HG03521 (cell line): ENCODE data around the gene MBD5.
A peak's percentile ranks its signal among the peaks of the same experiment; 100 is the strongest.

Experiments used
- ATAC-seq: cut with Tn5 transposase; IDR thresholded peaks from one replicate; pipeline ENCODE4 v1.9.1; 2021; ENCODE audit warnings: mild to moderate bottlenecking, moderate library complexity; ENCODE audit not compliant: unreplicated experiment

Gene MBD5

GRCh38 chr2:148451046-148451445 lies 430.2 kb downstream of the MBD5 start:
- ATAC-seq, result no peak

- no peak for ATAC-seq
Observed at GRCh38 chr2:148455791-148456190, 434.9 kb downstream of the MBD5 start.

GRCh38 chr2:148458171-148458570 lies 437.3 kb downstream of the MBD5 start:
- no peak for ATAC-seq

- ATAC-seq, result no peak
Observed at GRCh38 chr2:148459377-148459778, 438.5 kb downstream of the MBD5 start.

GRCh38 chr2:148461876-148462275 lies 441.0 kb downstream of the MBD5 start:
- ATAC-seq, result no peak

GRCh38 chr2:148475626-148476025 lies 454.7 kb downstream of the MBD5 start:
- no peak for ATAC-seq

- no peak for ATAC-seq
Observed at GRCh38 chr2:148479398-148479797, 458.5 kb downstream of the MBD5 start.

- ATAC-seq, result no peak
Observed at GRCh38 chr2:148483665-148484064, 462.8 kb downstream of the MBD5 start.

- no peak for ATAC-seq
Observed at GRCh38 chr2:148484066-148484465, 463.2 kb downstream of the MBD5 start.

GRCh38 chr2:148486655-148487054 lies 465.8 kb downstream of the MBD5 start:
- ATAC-seq, result no peak

GRCh38 chr2:148487439-148487838 lies 466.5 kb downstream of the MBD5 start:
- ATAC-seq, result no peak

- ATAC-seq, result no peak
Observed at GRCh38 chr2:148490840-148491439, 470.0 kb downstream of the MBD5 start.

GRCh38 chr2:148493822-148494563 lies 473.1 kb downstream of the MBD5 start:
- ATAC-seq, result no peak

GRCh38 chr2:148495586-148495985 lies 474.7 kb downstream of the MBD5 start:
- ATAC-seq, result no peak

GRCh38 chr2:148501545-148501944 lies 480.7 kb downstream of the MBD5 start:
- no peak for ATAC-seq

- no peak for ATAC-seq
Observed at GRCh38 chr2:148503516-148503915, 482.6 kb downstream of the MBD5 start.

- ATAC-seq, result no peak
Observed at GRCh38 chr2:148507970-148508369, 487.1 kb downstream of the MBD5 start.

- no peak for ATAC-seq
Observed at GRCh38 chr2:148508878-148509287, 488.0 kb downstream of the MBD5 start.

GRCh38 chr2:148509288-148509902 lies 488.5 kb downstream of the MBD5 start:
- peak; percentile 100 for ATAC-seq

- no peak for ATAC-seq
Observed at GRCh38 chr2:148511883-148512282, 491.0 kb downstream of the MBD5 start.

GRCh38 chr2:148512501-148512900 lies 491.6 kb downstream of the MBD5 start:
- no peak for ATAC-seq

- no peak for ATAC-seq
Observed at GRCh38 chr2:148513427-148513826, 492.5 kb downstream of the MBD5 start.
